Neuron (in vitro differentiated cells): ENCODE data around the gene MXI1.

Experiments used
- H2AFZ ChIP-seq: one replicate; pipeline ENCODE4 v1.6.1; 2013; ENCODE audit warnings: low read depth, mild to moderate bottlenecking, inconsistent platforms, low read length, moderate library complexity
- H3K27me3 ChIP-seq: one replicate; pipeline ENCODE4 v1.6.1; 2013; ENCODE audit warnings: low read length; ENCODE audit not compliant: insufficient read depth
- H3K36me3 ChIP-seq: one replicate; pipeline ENCODE4 v1.6.1; 2013; ENCODE audit warnings: low read length; ENCODE audit not compliant: insufficient read depth
- H3K4me1 ChIP-seq: one replicate; pipeline ENCODE4 v1.6.1; 2013; ENCODE audit warnings: low read length; ENCODE audit not compliant: insufficient read depth
- H3K4me3 ChIP-seq: 2 replicates; pipeline ENCODE4 v1.5.1; 2013; ENCODE audit warnings: mild to moderate bottlenecking, low read length, moderate library complexity
- H3K9me3 ChIP-seq: one replicate; pipeline ENCODE4 v1.6.1; 2013; ENCODE audit warnings: low read length

Gene MXI1

GRCh38 chr10:110212119-110213006, 5.0 kb downstream of the MXI1 start:
- Histone ChIP-seq H2AFZ (no peak overlapping the region), H3K9me3 (no peaks in the 10 kb centered on the region), H3K4me1 (peaks cover 31% of the 10 kb centered on the region), H3K4me3 (no peak overlapping the region), H3K27me3 (no peaks in the 10 kb centered on the region), H3K36me3 (no peaks in the 10 kb centered on the region)

- Histone ChIP-seq H3K9me3 (no peaks in the 10 kb centered on the region), H3K4me3 (no peak overlapping the region), H3K27me3 (no peaks in the 10 kb centered on the region), H2AFZ (no peak overlapping the region), H3K4me1 (peaks cover 31% of the 10 kb centered on the region), H3K36me3 (no peaks in the 10 kb centered on the region)
Observed at GRCh38 chr10:110214371-110214826, 7.0 kb downstream of the MXI1 start.

- no peaks in the 10 kb centered on the region for H3K9me3 ChIP-seq
- peaks cover 37% of the 10 kb centered on the region for H3K4me1 ChIP-seq
- H3K4me3 ChIP-seq: no peak overlapping the region
- H3K27me3 ChIP-seq: no peaks in the 10 kb centered on the region
- no peaks in the 10 kb centered on the region for H3K36me3 ChIP-seq
- no peak overlapping the region for H2AFZ ChIP-seq
Observed at GRCh38 chr10:110215286-110216170, 8.1 kb downstream of the MXI1 start.

DNA sequence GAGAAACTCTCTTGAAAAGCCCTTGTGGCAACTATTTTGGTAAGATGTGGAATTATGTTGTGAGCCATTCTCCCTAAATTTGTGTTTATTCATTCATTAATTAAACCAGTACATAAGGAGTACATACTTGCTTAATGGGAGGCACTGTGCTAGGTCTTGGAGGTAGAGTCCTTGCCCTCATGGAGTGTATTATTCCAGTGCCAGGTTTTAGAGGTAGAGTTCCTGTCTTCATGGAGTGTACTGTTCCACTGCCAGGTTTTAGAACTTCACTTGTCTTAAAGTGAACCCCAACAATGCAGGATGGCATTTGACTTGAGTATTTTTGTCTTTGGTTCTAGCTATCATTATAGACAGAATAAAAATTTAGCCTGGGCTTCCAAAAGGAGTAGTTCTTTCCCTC, 8.8 kb downstream of the MXI1 start:
- H3K36me3 ChIP-seq: no peaks in the 10 kb centered on the region
- H3K27me3 ChIP-seq: no peaks in the 10 kb centered on the region
- no peak overlapping the region for H3K4me3 ChIP-seq
- H3K9me3 ChIP-seq: no peaks in the 10 kb centered on the region
- H3K4me1 ChIP-seq: peaks cover 44% of the 10 kb centered on the region
- no peak overlapping the region for H2AFZ ChIP-seq

- H3K4me1 ChIP-seq: peaks cover 44% of the 10 kb centered on the region
- no peaks in the 10 kb centered on the region for H3K36me3 ChIP-seq
- no peak overlapping the region for H2AFZ ChIP-seq
- H3K27me3 ChIP-seq: no peaks in the 10 kb centered on the region
- H3K9me3 ChIP-seq: no peaks in the 10 kb centered on the region
- H3K4me3 ChIP-seq: no peak overlapping the region
Observed at GRCh38 chr10:110216942-110217661, 9.7 kb downstream of the MXI1 start.

- Histone ChIP-seq H2AFZ (no peak overlapping the region), H3K36me3 (no peaks in the 10 kb centered on the region), H3K27me3 (no peaks in the 10 kb centered on the region), H3K4me1 (peaks cover 46% of the 10 kb centered on the region), H3K9me3 (no peaks in the 10 kb centered on the region), H3K4me3 (no peak overlapping the region)
Observed at GRCh38 chr10:110217662-110218008, 10.2 kb downstream of the MXI1 start.

GRCh38 chr10:110218632-110219031, 11.2 kb downstream of the MXI1 start:
- Histone ChIP-seq H3K27me3 (no peaks in the 10 kb centered on the region), H3K4me3 (no peak overlapping the region), H2AFZ (no peak overlapping the region), H3K4me1 (peaks cover 46% of the 10 kb centered on the region), H3K9me3 (no peaks in the 10 kb centered on the region), H3K36me3 (no peaks in the 10 kb centered on the region)

GRCh38 chr10:110219884-110220283, 12.5 kb downstream of the MXI1 start:
- H3K9me3 ChIP-seq: no peaks in the 10 kb centered on the region
- no peaks in the 10 kb centered on the region for H3K27me3 ChIP-seq
- no peak overlapping the region for H3K4me3 ChIP-seq
- peaks cover 35% of the 10 kb centered on the region for H3K4me1 ChIP-seq
- no peak overlapping the region for H2AFZ ChIP-seq
- H3K36me3 ChIP-seq: no peaks in the 10 kb centered on the region

DNA sequence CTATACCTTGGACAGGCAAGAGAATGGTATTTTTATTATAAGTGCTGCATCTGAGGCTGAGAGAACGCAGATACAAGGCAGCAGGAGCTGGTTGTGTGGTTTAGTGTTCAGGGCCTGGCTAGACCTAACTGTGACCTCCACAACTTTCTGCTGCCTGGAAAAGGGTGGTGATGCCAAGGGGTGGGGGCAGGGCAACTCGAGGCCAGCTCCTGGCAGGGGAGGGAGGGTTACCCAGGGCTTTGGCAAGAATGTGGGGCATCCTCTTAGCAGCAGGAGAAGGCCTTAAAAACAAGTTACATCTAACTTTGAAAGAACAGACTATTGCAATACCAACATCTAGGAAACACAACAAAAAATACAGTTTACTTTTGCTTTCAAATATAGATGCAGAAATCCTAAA, 13.0 kb downstream of the MXI1 start:
- Histone ChIP-seq H3K4me3 (no peak overlapping the region), H3K27me3 (no peaks in the 10 kb centered on the region), H3K9me3 (no peaks in the 10 kb centered on the region)

GRCh38 chr10:110221044-110221720, 13.8 kb downstream of the MXI1 start:
- Histone ChIP-seq H3K9me3 (no peaks in the 10 kb centered on the region), H3K27me3 (no peaks in the 10 kb centered on the region), H2AFZ (no peak overlapping the region), H3K4me1 (peaks cover 35% of the 10 kb centered on the region), H3K36me3 (no peaks in the 10 kb centered on the region), H3K4me3 (peak overlapping the region; percentile 20)

More for the DNA sequence above, 13.0 kb downstream of the MXI1 start:
- no peak overlapping the region for H2AFZ ChIP-seq
- peaks cover 39% of the 10 kb centered on the region for H3K4me1 ChIP-seq
- H3K36me3 ChIP-seq: no peaks in the 10 kb centered on the region

- no peaks in the 10 kb centered on the region for H3K36me3 ChIP-seq
- no peak overlapping the region for H2AFZ ChIP-seq
- no peaks in the 10 kb centered on the region for H3K9me3 ChIP-seq
- peak overlapping the region; percentile 20 for H3K4me3 ChIP-seq
- H3K4me1 ChIP-seq: peaks cover 35% of the 10 kb centered on the region
- H3K27me3 ChIP-seq: no peaks in the 10 kb centered on the region
Observed at GRCh38 chr10:110221721-110222261, 14.4 kb downstream of the MXI1 start.

- no peak overlapping the region for H2AFZ ChIP-seq
- no peaks in the 10 kb centered on the region for H3K27me3 ChIP-seq
- no peaks in the 10 kb centered on the region for H3K9me3 ChIP-seq
- no peaks in the 10 kb centered on the region for H3K36me3 ChIP-seq
- H3K4me1 ChIP-seq: peaks cover 40% of the 10 kb centered on the region
- H3K4me3 ChIP-seq: no peak overlapping the region
Observed at GRCh38 chr10:110222641-110223297, 15.4 kb downstream of the MXI1 start.
